PC-9 (cell line): Measurements from ENCODE around the gene C10orf71.

ENCODE experiments used
- EZH2 ChIP-seq: fragments of 200-600 bp; sonication (generic); IDR thresholded peaks from 2 replicates; pipeline ENCODE4 v1.8.0; 2017; ENCODE audit warnings: antibody characterized with exemption, low read depth
- TF ChIP-seq, protein P1 (sequence below): fragments of 200-600 bp; sonication (generic); conservative IDR thresholded peaks from 2 replicates; pipeline ENCODE4 v1.6.1; 2017; ENCODE audit warnings: mixed run types, antibody characterized with exemption, mild to moderate bottlenecking, moderate library complexity

- TF ChIP-seq, protein P1, sequence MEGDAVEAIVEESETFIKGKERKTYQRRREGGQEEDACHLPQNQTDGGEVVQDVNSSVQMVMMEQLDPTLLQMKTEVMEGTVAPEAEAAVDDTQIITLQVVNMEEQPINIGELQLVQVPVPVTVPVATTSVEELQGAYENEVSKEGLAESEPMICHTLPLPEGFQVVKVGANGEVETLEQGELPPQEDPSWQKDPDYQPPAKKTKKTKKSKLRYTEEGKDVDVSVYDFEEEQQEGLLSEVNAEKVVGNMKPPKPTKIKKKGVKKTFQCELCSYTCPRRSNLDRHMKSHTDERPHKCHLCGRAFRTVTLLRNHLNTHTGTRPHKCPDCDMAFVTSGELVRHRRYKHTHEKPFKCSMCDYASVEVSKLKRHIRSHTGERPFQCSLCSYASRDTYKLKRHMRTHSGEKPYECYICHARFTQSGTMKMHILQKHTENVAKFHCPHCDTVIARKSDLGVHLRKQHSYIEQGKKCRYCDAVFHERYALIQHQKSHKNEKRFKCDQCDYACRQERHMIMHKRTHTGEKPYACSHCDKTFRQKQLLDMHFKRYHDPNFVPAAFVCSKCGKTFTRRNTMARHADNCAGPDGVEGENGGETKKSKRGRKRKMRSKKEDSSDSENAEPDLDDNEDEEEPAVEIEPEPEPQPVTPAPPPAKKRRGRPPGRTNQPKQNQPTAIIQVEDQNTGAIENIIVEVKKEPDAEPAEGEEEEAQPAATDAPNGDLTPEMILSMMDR: no peak
- no peak for TF ChIP-seq EZH2
These were observed 48.4 kb downstream of the C10orf71 start for GRCh38 chr10:49347342-49347741.
